GM18507 (cell line): ENCODE measurements around the gene GRB10.
"Not testable (repeated sequence)": the region's sequence is repeated elsewhere in the genome, so short reads cannot be mapped to it uniquely, and the experiment has no call there.

Experiments
- DNase-seq: peaks from one replicate; pipeline ENCODE4 v3.0.0; 2011; ENCODE audit warnings: low read depth; ENCODE audit not compliant: insufficient read length; ENCODE audit errors: extremely low spot score
- FAIRE-seq: peaks from 2 replicates; lab custom pipeline; 2011; peaks lifted over from hg19 to GRCh38; lab: Jason Lieb, UNC

The GRB10 gene

GRCh38 chr7:50580666-50581065 lies 202.0 kb downstream of the GRB10 start:
- not testable (repeated sequence) for DNase-seq

GRCh38 chr7:50580057-50580456 lies 202.6 kb downstream of the GRB10 start:
- FAIRE-seq (no peak), DNase-seq (no peak)

More at GRCh38 chr7:50580666-50581065, 202.0 kb downstream of the GRB10 start:
- not testable (repeated sequence) for FAIRE-seq

GRCh38 chr7:50578105-50578504 lies 204.6 kb downstream of the GRB10 start:
- FAIRE-seq, DNase-seq: not testable (repeated sequence)

- FAIRE-seq = no peak
- DNase-seq = no peak
Measured at GRCh38 chr7:50577569-50577968, 205.1 kb downstream of the GRB10 start.

GRCh38 chr7:50576388-50576787 lies 206.3 kb downstream of the GRB10 start:
- not testable (repeated sequence) for FAIRE-seq

GRCh38 chr7:50567715-50568261 lies 214.9 kb downstream of the GRB10 start:
- DNase-seq = no peak
- no peak for FAIRE-seq

More at GRCh38 chr7:50576388-50576787, 206.3 kb downstream of the GRB10 start:
- not testable (repeated sequence) for DNase-seq

- DNase-seq (no peak), FAIRE-seq (no peak)
Measured at GRCh38 chr7:50565977-50566376, 216.7 kb downstream of the GRB10 start.

- DNase-seq (no peak), FAIRE-seq (no peak)
Measured at GRCh38 chr7:50565559-50565916, 217.2 kb downstream of the GRB10 start.

GRCh38 chr7:50564640-50565558 lies 217.8 kb downstream of the GRB10 start, which contains the start of gene DDC:
DDC (minus strand) TSS chr7:50565405; CDS start chr7:50544085, 21,320 bp downstream.
- no peak for FAIRE-seq
- no peak for DNase-seq

- no peak for DNase-seq
- FAIRE-seq = no peak
Measured at GRCh38 chr7:50564171-50564570, 218.5 kb downstream of the GRB10 start.

GRCh38 chr7:50562136-50562535 lies 220.6 kb downstream of the GRB10 start:
- DNase-seq = no peak
- no peak for FAIRE-seq

GRCh38 chr7:50560865-50561351 lies 221.8 kb downstream of the GRB10 start:
- no peak for FAIRE-seq
- no peak for DNase-seq

GRCh38 chr7:50559881-50560280 lies 222.8 kb downstream of the GRB10 start:
- FAIRE-seq (no peak), DNase-seq (no peak)

- FAIRE-seq = no peak
- DNase-seq = no peak
Measured at GRCh38 chr7:50558294-50559053, 224.2 kb downstream of the GRB10 start.

GRCh38 chr7:50557099-50557498 lies 225.6 kb downstream of the GRB10 start:
- no peak for FAIRE-seq

GRCh38 chr7:50556247-50556991 lies 226.3 kb downstream of the GRB10 start:
- DNase-seq (no peak), FAIRE-seq (no peak)

More at GRCh38 chr7:50557099-50557498, 225.6 kb downstream of the GRB10 start:
- DNase-seq = no peak

- DNase-seq (no peak), FAIRE-seq (no peak)
Measured at GRCh38 chr7:50555594-50556140, 227.0 kb downstream of the GRB10 start.

GRCh38 chr7:50554431-50555322 lies 228.0 kb downstream of the GRB10 start:
- FAIRE-seq (no peak), DNase-seq (no peak)
